Endothelial cell of umbilical vein (primary cell): ENCODE measurements around the gene ZNF543. TPM values are rescaled to one million over a fixed set of nuclear protein-coding genes. Genes with fewer than 3 reads are reported as not detected.

Experiments used
- Bru-seq: library from RNA; stranded (reverse); fragments of 400-500 nt; gene quantifications from one replicate; lab custom pipeline; 2021; lab: Mats Ljungman, UMichigan
- BruChase-seq, 2 experiments: library from RNA; stranded (reverse); fragments of 400-500 nt; gene quantifications; one replicate each; lab custom pipeline; 2021; lab: Mats Ljungman, UMichigan
- BruUV-seq: library from RNA; stranded (reverse); fragments of 400-500 nt; replicated peaks from 2 replicates; lab custom pipeline; 2021; lab: Mats Ljungman, UMichigan
- CTCF ChIA-PET: fragments of 300-600, 350-600 bp; sonication (Branson Sonifier 250); formaldehyde crosslinking; loops from one replicate; lab custom pipeline; 2021; ENCODE audit warnings: antibody characterized with exemption, inconsistent platforms; lab: Charles Lee
- POLR2A ChIA-PET: fragments of 300-600, 350-600 bp; sonication (Branson Sonifier 250); formaldehyde crosslinking; loops from one replicate; lab custom pipeline; 2021; ENCODE audit warnings: antibody characterized with exemption, inconsistent platforms; lab: Charles Lee
- DNase-seq: peaks from one replicate; pipeline ENCODE4 v3.0.0-alpha.2; 2011; ENCODE audit warnings: low read depth, low spot score
- FAIRE-seq: peaks from 2 replicates; lab custom pipeline; 2011; peaks lifted over from hg19 to GRCh38; lab: Jason Lieb, UNC
- H2AFZ ChIP-seq: 2 replicates; pipeline ENCODE4 v1.6.0; 2012; ENCODE audit warnings: low read depth, low read length, control low read depth, inconsistent platforms
- H3K27ac ChIP-seq: 2 replicates; pipeline ENCODE4 v1.5.1; 2011; ENCODE audit warnings: low read depth, mild to moderate bottlenecking, control low read depth, low read length, moderate library complexity; ENCODE audit not compliant: insufficient read depth
- H3K27me3 ChIP-seq, 2 experiments: 2 replicates each; pipeline versions ENCODE4 v1.6.0 to v1.6.1; 2011; ENCODE audit warnings: low read length in 2 of 2, mixed read lengths in 1 of 2; ENCODE audit not compliant: control insufficient read depth in 2 of 2, insufficient read depth in 2 of 2
- H3K36me3 ChIP-seq, 2 experiments: 2 replicates in 1 of 2; 3 replicates in 1 of 2; pipeline ENCODE4 v1.5.1; 2011; ENCODE audit warnings: low read length in 2 of 2, mild to moderate bottlenecking in 1 of 2, moderate library complexity in 1 of 2; ENCODE audit not compliant: control insufficient read depth in 2 of 2, insufficient read depth in 2 of 2; ENCODE audit errors: extremely low read depth in 1 of 2
- H3K4me1 ChIP-seq: 3 replicates; pipeline ENCODE4 v1.5.1; 2011; ENCODE audit warnings: mild to moderate bottlenecking, low read length; ENCODE audit not compliant: control insufficient read depth, insufficient read depth; ENCODE audit errors: extremely low read depth
- H3K4me2 ChIP-seq: 2 replicates; pipeline ENCODE4 v1.6.1; 2011; ENCODE audit warnings: low read length, control low read depth, mixed read lengths; ENCODE audit not compliant: insufficient read depth
- H3K4me3 ChIP-seq, 3 experiments: fragments of 200-600 bp in 1 of 3; sonication (generic), shearing (Covaris generic) in 1 of 3; replicated peaks in 1 of 3; 2 replicates each; pipeline ENCODE4 v1.5.1; 2011 to 2016; ENCODE audit warnings: control low read depth in 3 of 3, low read length in 3 of 3, mild to moderate bottlenecking in 2 of 3, inconsistent platforms in 1 of 3, low read depth in 1 of 3, moderate library complexity in 1 of 3; ENCODE audit not compliant: insufficient read depth in 1 of 3
- H3K79me2 ChIP-seq: 2 replicates; pipeline ENCODE4 v1.6.0; 2012; ENCODE audit warnings: low read length, inconsistent platforms; ENCODE audit not compliant: control insufficient read depth, insufficient read depth
- H3K9ac ChIP-seq: replicated peaks from 2 replicates; pipeline ENCODE3; 2011; ENCODE audit warnings: low read length, control low read depth; ENCODE audit not compliant: insufficient read depth; ENCODE audit errors: extremely low read depth
- H3K9me1 ChIP-seq: replicated peaks from 3 replicates; pipeline ENCODE4 v1.6.0; 2011; ENCODE audit warnings: mild to moderate bottlenecking, low read length; ENCODE audit not compliant: control insufficient read depth, insufficient read depth; ENCODE audit errors: extremely low read depth
- H3K9me3 ChIP-seq: replicated peaks from 2 replicates; pipeline ENCODE4 v1.5.1; 2012; ENCODE audit warnings: low read length, inconsistent platforms; ENCODE audit not compliant: control insufficient read depth, insufficient read depth
- H4K20me1 ChIP-seq: replicated peaks from 2 replicates; pipeline ENCODE3; 2011; ENCODE audit warnings: mild to moderate bottlenecking, low read length; ENCODE audit not compliant: control insufficient read depth, insufficient read depth; ENCODE audit errors: extremely low read depth
- CTCF ChIP-seq, 2 donors: IDR thresholded peaks; 1 replicate in 1 of 2; 2 replicates in 1 of 2; pipeline ENCODE4 v1.5.1; 2011; ENCODE audit warnings: low read length in 2 of 2, mild to moderate bottlenecking in 2 of 2, moderate library complexity in 2 of 2, control low read depth in 1 of 2, inconsistent platforms in 1 of 2, low read depth in 1 of 2; ENCODE audit not compliant: insufficient read depth in 1 of 2; ENCODE audit errors: extremely low read depth in 1 of 2
- EZH2 ChIP-seq: IDR thresholded peaks from 2 replicates; pipeline ENCODE4 v1.6.1; 2012; ENCODE audit warnings: borderline replicate concordance, low read depth, mild to moderate bottlenecking, moderate library complexity, low read length, inconsistent platforms; ENCODE audit not compliant: severe bottlenecking
- FOS ChIP-seq: IDR thresholded peaks from 2 replicates; pipeline ENCODE4 v1.6.1; 2011; ENCODE audit warnings: mild to moderate bottlenecking, low read length, moderate library complexity, borderline replicate concordance; ENCODE audit not compliant: insufficient read depth
- GATA2 ChIP-seq: IDR thresholded peaks from 2 replicates; pipeline ENCODE4 v1.7.0; 2011; ENCODE audit warnings: low read depth, mild to moderate bottlenecking, moderate library complexity, mixed read lengths, low read length; ENCODE audit not compliant: insufficient read length, insufficient read depth
- JUN ChIP-seq: IDR thresholded peaks from 2 replicates; pipeline ENCODE4 v1.6.1; 2011; ENCODE audit warnings: borderline replicate concordance, low read depth; ENCODE audit not compliant: insufficient read length, insufficient read depth
- MAX ChIP-seq: IDR thresholded peaks from 2 replicates; pipeline ENCODE4 v1.6.1; 2011; ENCODE audit not compliant: insufficient read depth, insufficient read length
- MYC ChIP-seq: IDR thresholded peaks from one replicate; pipeline ENCODE4 v1.6.1; 2011; ENCODE audit warnings: mild to moderate bottlenecking, low read depth, low read length
- POLR2A ChIP-seq: IDR thresholded peaks from 2 replicates; pipeline ENCODE4 v1.6.1; 2012; ENCODE audit warnings: low read depth, mild to moderate bottlenecking, control low read depth, low read length
- POLR2AphosphoS5 ChIP-seq: IDR thresholded peaks from 2 replicates; pipeline ENCODE4 v1.6.1; 2012; ENCODE audit warnings: low read depth, mild to moderate bottlenecking, control low read depth, low read length, moderate library complexity; ENCODE audit not compliant: insufficient read depth
- dilution Hi-C: fragments of 300-500 bp; cut with MboI; formaldehyde crosslinking; loops from one replicate; pipeline ENCODE4 v1.15.0; 2019; ENCODE audit warnings: low sequenced_read_pairs; ENCODE audit not compliant: extremely low pct_ligation_motif_present
- intact Hi-C: fragments of 100-400 bp; cut with micrococcal nuclease; formaldehyde crosslinking; loops from one replicate; pipeline ENCODE4 v1.10.0; 2022
- long read RNA-seq: library from polyadenylated mRNA; stranded (forward); transcript quantifications from one replicate; pipeline ENCODE4 v2.0.0, GENCODE V29; 2021
- polyA minus RNA-seq, 3 experiments: library from RNA; depleted of rRNA, polyadenylated mRNA; stranded (reverse); fragments of >200 nt; gene quantifications; 1 replicate in 1 of 3; 2 replicates in 2 of 3; pipeline ENCODE4 v1.2.3, GENCODE V29; 2011
- polyA plus RNA-seq, 4 experiments: library from polyadenylated mRNA; depleted of rRNA in 3 of 4; stranded (reverse) in 3 of 4; unstranded in 1 of 4; fragments of >200 nt; gene quantifications; 2 replicates each; pipeline versions ENCODE4 v1.2.1 to v1.2.3, GENCODE V29; 2011 to 2012; ENCODE audit warnings: missing spikeins in 1 of 4
- total RNA-seq: library from RNA; stranded (reverse); gene quantifications from 2 replicates; pipeline ENCODE4 v1.2.3, GENCODE V29; 2021

Gene ZNF543
- total RNA-seq (4.5 and 5.3 TPM in 2 replicates), polyA plus RNA-seq (1.1 TPM in 2 replicates), polyA minus RNA-seq (8.7 and 9.0 TPM in 2 replicates), Bru-seq, nascent RNA (percentile 65 among the genes with signal in this experiment), BruChase-seq, experiment 1, labeled RNA remaining after a 6-hour chase (percentile 77 among the genes with signal in this experiment), BruChase-seq, experiment 2, labeled RNA remaining after a 2-hour chase (percentile 64 among the genes with signal in this experiment)
- 1.0 and 1.5 TPM in 2 replicates for polyA plus RNA-seq (2011; cell fraction: cytosol; rRNA removed)
- 2.2 and 2.9 TPM in 2 replicates for polyA plus RNA-seq (2011; cell fraction: nucleus; rRNA removed)
- 1.1 and 1.4 TPM in 2 replicates for polyA plus RNA-seq (2012)
- polyA minus RNA-seq (2011; cell fraction: cytosol; rRNA and poly(A)+ RNA removed): 4.9 TPM
- polyA minus RNA-seq (2011; cell fraction: nucleus; rRNA and poly(A)+ RNA removed): 4.9 and 6.8 TPM in 2 replicates
- long read RNA-seq, partial matches to known transcripts: 0 of 1 reads
- long read RNA-seq, other reads (novel, unspliced or antisense): 0 of 1 reads

GRCh38 chr19:57320180-57321084 is at the start of gene ZNF543:
Gene ZNF543 (plus strand): TSS chr19:57320472. CDS start chr19:57320854, 382 bp downstream.
- peak within 1 kb of the TSS; percentile 52 to 70 (median 65) for H3K4me3 ChIP-seq
- H3K36me3 ChIP-seq: peaks cover 3 to 11% of the 10 kb centered on the region in 2 experiments
- CTCF ChIA-PET: no interaction called here
- DNase-seq: peak; percentile 96
- intact Hi-C loops: loop anchor here (1.0 to 5.0 kb wide), 5 partner anchors 38 to 167 kb away; partner anchors contain the start of genes TRAPPC2B, ZNF264, ZNF419 and ZNF460
- peak within 1 kb of the TSS; percentile 94 for H2AFZ ChIP-seq
- peaks cover 6% of the 10 kb centered on the region for H3K4me1 ChIP-seq
- peak; percentile 99 for FAIRE-seq
- no peaks in the 10 kb centered on the region for H4K20me1 ChIP-seq
- H3K9ac ChIP-seq: peak within 1 kb of the TSS; percentile 87
- H3K27ac ChIP-seq: peak within 1 kb of the TSS; percentile 72
- no peaks in the 10 kb centered on the region for H3K9me3 ChIP-seq
- POLR2A ChIA-PET: interaction anchor here (0.6 kb wide), 1 partner anchor 104 kb away, joined by 3 read pairs; no protein-coding TSS in a partner anchor
- dilution Hi-C loops: no loop called here
- no peaks in the 10 kb centered on the region for H3K9me1 ChIP-seq
- H3K27me3 ChIP-seq: peaks cover 13 to 24% of the 10 kb centered on the region in 2 experiments
- H3K4me2 ChIP-seq: peak within 1 kb of the TSS; percentile 57
- TSS peak; percentile 49 for BruUV-seq
- TF ChIP-seq GATA2 (no peak), POLR2A (peak; percentile 79), EZH2 (no peak), MYC (no peak), POLR2AphosphoS5 (peak; percentile 85), FOS (peak; percentile 26), CTCF (IDR thresholded peaks at IDR 0.05; ENCODE audit: extremely low read depth in 1 of 2, insufficient read depth in 1 of 2, low read depth in 1 of 2, low read length in 2 of 2) (no peak), JUN (peak; percentile 65), MAX (peak; percentile 25)
- H3K79me2 ChIP-seq: peaks cover 24% of the 10 kb centered on the region
